Measurements from ENCODE around the gene HRCT1.
"Not testable (repeated sequence)": the region's sequence is repeated elsewhere in the genome, so short reads cannot be mapped to it uniquely, and the experiment has no call there.

Gene HRCT1

DNA sequence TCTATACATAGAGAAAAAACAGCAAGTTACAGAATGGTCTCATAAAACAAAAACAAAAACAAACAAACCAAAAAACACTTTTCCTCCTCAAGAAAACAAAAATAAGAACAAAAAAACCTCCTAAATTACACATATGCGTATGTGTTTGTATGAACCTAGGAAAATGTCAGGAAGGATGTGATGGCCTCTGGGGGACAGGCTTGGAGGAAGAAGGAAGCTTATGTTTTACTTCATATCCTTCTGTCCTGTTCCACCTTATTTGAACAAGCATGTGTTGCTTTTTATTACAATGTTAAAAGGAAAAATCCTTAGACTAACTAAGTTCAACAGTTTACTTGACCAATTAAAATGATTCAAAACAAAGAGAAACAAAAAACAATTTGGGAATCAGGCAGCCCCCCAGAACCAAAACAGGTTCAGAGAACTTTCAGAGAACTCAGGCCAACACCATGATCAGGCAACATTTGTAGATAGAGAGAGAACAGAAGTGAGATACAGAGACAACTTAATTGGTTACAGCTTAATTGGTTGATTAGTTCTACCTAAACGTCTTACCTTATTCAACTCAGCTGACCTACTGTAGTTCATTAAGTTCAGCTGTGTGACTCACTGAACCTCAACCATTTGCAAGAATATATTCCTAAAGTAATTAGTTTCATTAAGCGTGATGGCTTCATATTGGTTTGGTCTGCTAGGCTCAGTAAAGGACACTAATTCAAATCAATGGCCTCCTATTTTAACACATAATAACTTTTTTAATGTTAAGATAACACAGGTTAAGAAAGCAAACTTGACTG, 13.4 kb downstream of the HRCT1 start:
- no peak for DNase-seq

DNA sequence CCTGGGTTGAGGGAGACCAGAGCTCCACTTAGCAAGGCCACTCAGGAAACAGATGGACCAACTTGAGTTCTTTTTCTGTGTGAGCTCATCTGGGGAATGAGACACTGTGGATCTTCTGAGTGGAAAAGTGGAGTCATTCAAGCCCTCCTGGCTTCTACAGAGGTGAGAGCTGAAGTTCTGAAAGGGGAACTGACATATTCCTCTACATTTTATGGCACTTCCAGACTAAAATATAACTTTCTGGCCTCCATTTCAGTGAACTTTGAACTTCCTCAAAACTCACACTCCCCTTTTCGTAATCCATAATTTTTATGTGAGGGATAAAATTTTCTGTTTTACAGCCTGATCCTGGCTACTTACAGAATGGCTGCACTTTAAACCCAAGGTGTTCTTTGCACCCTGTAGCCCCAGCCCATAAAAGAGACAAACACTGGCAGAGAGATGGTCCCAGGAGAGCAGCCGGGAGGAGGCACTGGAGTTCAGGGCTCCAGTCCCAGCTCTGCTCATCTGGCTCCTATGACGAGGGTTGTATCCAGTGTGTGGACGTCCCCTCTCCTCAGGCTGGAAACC, 14.1 kb downstream of the HRCT1 start:
- no peak for DNase-seq

DNA sequence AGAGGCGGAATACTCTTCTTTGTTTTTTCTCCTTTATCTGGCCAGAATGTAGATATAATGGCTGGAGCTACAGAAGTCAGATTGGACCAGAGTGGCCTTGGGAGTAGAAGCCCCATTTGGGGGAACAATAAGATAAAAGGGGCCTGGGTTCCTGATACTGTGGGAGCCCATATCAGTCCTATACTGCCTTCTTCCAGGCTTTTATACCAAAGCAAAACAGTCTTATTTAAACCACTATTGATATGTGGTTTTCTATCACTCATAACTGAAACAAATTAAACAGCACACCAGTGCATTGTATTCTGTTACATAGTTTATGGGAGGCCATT, 17.6 kb downstream of the HRCT1 start:
- no peak for DNase-seq

DNA sequence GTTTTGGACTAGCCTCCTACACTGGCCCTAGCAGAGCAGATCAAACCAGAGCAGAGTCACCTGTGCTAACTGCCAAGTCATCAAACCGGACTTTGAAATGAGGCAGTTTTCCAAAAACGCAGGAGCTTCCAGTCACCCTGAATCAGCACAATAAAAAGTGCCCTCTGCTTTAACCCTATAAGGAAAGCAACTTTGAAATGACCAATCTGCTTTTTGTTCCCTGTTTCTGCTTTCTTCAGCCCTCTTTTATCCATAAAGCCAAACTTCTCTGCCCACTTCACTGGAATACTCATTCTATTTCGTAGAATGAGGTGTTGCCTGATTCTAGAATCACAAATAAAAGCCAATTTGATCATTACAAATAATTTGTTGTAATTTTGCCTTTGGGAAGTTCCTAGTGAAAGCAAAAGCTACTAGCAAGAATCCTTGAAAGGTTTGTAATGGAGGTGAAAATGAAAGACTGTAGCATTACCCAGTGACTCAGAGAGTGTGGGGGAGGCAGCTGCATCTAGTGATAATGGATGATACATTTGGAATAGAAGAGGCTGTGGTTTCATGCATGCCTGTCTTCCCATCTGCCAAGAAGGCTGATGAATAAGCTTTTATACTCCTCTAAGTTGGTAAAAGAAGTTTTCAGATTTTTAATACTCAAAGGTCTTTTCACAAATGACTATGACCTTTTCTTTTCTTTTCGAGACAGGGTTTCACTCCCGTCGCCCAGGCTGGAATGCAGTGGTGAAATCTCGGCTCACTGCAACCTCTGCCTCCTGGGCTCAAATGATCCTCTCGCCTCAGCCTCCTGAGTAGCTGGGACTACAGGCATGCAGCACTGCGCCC, 18.1 kb downstream of the HRCT1 start:
- DNase-seq, result no peak

DNA sequence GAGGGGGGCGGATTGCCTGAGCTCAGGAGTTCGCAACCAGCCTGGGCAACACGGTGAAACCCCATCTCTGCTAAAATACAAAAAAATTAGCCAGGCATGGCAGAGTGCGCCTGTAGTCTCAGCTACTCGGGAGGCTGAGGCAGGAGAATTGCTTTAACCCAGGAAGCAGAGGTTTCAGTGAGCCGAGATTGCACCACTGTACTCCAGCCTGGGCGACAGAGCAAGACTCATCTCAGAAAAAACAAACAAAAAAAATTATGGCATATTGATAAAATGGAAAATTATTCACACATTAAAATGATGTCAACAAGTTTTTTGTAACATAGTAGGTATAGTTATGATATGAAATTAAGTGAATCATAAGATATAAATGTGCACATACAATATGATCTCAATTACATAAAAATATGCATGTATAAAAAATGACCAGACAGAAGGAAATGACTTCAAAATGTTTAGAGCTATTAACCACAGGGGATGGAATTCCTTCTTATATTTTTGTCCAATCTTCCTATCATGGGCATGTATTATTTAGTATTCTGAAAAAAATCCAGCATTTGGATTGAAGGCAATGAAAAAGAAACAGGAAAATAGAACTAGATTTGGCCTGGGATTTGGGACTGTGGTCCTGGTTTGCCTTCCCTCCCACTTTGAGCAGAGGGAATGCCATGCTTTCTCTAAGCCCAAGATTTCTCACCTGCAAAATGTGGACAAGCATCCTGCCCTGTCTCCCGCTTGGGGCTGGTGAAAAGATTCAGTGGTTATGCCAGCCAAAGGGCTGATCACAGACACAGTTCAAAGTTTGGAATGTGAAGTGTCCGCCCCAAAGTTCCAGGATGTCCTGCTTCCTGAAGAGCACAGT, 22.8 kb downstream of the HRCT1 start:
- no peak for DNase-seq

DNA sequence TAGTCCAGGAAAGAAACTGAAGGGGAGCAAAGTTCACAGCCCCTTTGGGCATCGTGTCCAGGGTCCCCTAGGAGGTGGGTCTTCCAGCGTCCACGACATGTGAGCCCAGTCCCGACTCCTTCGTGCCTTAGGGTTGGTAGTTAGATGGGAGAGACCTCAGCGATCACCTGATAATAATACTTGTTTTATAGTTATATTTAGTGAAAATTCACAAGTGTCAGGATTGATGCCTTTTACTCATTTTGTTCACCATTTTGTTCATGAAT, 23.4 kb downstream of the HRCT1 start:
- no peak for DNase-seq

DNA sequence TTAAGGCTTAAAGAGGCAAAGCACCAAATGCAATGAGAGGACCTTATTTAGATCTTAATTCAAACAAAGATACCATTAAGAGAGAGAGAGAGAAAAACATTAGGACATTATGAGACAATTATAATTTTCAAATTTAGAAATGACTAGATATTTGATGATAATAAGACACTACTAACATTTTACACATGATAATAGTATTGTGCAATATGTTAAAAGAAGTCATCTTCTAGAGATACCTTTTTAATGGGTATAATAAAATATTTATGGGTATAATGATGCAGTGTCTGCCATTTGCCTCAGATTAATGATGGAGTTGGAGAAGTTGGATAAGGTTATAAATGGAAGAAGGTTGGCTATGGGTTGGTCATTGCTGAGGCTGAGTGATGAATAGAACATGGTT, 24.5 kb downstream of the HRCT1 start:
- DNase-seq, result no peak

DNA sequence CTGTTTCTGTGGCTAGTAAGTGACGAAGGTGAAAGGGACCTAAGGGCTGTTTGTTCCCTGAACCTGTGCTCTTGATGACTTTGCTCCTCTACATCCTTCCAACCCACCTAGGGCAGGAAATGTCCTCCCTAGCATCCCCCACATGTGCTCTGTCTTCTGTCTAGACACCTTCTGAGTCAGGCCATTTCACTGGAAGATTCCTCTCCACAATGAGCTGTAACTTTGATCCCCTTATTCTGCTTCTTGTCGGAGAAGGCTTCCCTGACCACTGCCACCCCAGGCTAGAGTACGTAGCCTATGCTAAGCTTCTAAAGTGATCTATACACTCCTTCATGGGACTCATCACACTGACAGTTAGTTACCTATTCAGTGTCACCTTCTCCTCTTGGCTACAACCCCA, 25.0 kb downstream of the HRCT1 start:
- no peak for DNase-seq

DNA sequence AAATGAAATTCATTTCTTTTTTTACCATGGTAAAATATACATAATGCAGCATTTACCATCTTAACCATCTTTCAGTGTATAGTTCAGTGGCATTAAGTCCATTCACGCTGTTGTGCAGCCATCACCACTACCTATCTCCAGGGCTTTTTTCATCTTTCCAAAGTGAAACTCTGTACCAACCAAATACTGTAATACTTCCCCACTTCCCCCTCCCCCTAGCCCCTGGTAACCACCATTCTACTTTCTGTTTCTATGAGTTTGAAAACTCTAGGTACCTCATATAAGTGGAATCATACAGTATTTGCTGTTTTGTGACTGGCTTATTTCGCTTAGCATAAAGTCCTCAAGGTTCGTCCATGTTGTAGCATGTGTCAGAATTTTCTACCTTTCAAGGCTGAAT, 26.7 kb downstream of the HRCT1 start:
- DNase-seq, result no peak

DNA sequence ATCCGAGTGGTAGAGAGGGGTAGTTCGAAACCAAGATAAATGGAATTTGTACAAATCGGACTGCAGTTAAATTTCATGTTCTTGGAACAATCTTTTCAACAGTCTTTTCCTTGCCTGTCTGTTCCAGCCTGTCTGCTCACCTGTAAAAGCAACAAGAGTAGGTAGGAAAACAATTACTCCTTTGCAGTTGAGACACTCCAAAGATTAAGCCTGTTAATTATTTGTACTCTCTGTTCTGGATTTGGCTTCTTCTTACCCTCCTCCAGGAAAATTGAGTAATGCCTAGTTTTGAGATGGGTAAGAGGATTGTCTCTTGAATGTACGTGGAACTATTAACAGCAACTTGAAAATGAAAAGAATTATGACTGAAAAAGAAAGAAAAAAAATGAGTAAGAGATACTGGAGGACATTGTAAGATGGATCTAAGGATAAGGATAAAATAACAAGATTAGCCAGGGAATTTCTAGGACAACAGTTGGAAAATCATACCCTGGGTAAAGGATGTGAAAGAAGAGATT, 27.6 kb downstream of the HRCT1 start:
- DNase-seq, result no peak

DNA sequence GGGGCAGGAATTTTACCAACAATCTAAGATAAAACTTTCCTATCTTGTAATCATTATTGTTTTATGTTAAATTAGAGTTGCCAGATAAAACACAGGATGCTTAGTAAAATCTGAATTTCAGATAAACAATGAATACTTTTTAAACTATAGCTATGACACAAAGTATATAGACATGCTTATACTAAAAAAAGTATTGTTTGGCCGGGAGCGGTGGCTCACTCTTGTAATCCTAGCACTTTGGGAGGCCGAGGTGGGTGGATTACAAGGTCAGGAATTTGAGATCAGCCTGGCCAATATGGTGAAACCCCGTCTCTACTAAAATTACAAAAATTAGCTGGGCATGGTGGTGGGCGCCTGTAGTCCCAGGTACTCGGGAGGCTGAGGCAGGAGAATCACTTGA, 28.1 kb downstream of the HRCT1 start:
- DNase-seq, result not testable (repeated sequence)

DNA sequence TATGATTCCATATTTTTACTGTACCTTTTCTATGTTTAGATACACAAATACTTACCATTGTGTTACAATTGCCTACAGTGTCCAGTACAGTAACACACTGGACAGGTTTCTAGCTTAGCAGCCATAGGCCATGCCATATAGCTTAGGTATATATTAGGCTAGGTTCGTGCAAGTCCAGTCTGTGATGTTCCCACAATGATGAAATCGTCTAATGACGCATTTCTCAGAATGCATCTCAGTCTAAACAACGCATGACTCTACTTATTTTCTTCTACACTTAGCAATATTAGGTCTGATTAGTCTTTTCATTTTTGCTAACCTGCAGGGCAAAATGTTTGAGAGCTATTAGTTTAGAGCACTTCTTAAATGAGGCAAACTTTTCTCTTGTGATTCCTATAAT, 29.3 kb downstream of the HRCT1 start:
- no peak for DNase-seq

DNA sequence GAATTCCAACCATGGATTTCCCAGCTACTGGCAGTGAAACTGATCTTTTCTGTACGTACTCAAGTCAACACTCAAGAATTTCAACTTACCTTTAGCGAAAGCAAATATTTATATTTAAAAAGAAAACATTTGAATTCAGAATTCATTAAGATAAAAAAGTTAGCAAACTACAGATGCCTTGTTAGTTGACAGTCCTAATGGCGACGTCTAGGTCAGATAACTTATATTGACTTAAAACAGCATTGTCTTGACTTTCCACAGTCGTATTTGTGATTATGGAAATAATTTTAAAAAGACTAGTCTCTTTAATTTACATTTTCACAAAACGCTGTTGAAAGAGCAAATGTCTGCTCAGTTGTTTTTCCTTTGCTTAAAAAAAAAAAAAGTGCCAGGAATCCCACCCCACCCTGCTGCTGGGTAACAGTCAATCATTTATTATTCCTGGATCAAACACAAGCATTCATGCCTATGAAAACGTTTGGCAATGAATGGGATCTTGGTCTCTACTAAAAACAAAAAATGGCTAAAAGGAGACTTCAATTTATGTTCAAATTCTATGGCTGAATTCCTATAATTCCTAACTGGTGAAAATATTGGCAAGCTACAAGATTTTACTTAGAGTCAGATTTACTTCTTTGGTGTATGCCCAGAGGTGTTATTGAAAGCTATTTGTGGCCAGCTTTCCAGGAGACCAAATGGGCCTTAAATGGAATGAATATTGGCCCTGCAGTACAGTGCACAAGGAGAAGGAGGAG, 29.9 kb downstream of the HRCT1 start:
- no peak for DNase-seq

DNA sequence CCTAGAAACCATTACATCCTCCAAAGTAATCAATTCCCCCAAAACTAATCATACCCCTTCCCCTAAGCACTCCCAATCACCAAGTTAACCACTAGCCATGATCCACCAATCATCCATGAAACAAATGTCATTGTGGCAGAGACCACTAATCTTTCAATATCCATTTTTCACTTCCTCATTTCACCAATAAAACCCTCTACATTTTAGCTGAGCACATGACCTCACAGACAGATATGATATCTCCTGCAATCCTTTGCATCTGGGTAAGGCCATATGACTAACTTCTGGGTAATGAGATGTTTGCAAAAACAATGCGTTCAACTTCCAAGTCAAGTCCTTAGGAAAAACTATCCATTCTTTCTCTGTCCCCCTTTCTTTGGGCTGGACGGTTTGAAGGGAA, 31.2 kb downstream of the HRCT1 start:
- DNase-seq, result no peak

DNA sequence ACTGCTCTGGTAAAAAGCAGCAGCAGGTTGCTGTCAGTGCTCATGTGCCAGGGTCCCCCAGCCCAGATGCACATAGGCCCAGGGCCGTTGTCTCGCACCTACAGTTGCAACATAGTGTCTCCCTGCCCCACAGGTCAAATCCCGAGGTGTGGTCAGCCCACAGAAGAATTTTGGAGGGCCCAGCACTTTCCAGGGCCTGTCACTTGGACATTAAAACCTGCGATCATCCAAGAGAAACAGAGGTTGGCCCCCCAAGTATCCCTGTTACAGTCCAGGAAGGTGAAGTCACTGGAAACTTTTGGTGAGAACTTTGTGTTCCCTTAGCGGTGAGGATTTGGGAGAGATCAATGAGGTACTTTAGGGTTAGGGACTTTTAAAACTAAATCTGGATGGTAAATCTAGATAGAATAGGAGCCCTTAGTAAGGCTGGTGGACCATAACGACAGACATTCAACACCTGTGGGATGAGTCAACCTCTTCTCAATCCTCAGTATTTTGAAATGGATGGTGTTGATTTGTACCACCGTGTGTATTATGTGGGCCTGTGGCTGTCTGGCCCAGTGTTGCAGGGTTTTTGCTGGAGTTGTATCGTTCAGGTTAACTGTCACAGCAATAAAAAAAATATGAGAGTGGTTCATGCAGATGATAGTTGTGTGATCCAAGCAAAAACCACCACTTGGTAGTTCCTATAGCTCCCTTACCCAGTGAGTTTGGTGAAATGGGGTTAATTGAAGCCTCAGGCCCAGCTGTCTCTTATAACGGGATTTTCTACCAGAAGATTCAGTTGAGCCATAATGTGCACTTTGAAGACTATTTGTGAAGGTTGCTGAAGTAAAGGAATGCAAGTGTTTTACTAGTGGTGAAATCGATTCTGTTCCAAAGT, 32.7 kb downstream of the HRCT1 start:
- DNase-seq, result no peak

DNA sequence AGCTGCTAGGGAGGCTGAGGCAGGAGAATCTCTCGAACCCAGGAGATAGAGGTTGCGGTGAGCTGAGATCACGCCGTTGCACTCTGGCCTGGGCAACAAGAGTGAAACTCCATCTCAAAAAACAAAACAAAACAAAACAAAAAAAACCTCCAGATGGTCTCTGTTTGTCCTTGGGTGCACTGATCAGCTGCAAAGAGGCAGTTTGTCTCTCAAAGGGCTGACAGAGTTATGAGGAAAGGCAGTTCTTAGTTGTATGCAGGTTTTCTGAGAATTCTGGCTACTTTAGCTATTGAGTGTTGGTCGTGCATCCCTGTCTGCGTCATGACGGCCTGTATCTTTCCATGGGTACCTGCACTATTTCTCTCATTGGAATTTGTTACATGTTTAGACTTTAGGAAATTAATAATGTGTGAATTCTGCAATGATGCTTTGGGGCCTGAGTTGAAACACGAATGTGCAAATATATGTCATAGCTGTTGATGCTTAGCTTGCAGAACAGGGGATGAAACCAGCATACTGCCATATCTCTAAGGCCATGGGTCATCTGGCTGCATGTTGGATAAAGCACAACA, 33.8 kb downstream of the HRCT1 start:
- DNase-seq, result no peak

DNA sequence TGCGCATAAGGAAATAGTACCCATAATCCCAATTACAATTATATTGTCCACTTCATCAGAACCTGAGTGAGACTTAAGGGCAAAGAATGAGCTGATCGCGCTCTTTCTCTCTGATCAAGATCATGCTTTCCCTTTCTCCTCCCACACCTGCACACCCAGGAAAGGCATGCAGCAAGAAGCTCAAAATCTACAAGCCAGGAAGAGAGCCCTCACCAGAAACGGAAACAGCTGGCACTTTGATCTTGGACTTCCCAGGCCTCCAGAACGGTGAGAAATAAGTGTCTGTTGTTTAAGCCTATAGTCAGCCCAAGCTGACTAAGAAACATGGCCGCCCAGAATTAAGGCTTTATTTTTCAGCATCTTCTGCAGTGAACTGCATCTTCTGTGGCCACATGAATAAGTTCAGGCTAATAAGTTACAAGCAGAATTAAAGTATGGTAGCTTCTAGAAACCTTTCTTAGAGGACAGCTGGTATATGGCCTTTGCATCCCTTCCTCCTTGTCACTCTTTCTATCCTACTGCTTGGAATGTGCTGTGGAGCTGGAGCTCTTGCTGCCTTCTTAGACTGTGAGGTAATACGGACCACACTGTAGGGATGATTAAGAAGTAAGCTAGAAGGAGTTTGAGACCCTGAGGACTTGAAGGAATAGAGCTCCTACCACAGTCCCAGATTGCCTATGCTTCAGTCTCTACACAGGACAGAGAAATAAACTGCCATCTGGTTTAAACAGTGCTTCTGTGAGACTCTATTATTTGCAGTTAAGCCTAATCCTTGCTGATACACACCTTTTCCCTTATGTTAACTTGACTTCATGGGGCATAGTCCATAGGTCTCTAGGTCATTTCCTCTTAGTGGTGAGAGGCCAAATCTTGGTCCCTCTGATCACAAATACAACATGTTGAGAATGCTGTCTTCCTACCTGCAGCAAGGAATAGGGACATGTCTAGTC, 34.7 kb downstream of the HRCT1 start:
- DNase-seq, result no peak

DNA sequence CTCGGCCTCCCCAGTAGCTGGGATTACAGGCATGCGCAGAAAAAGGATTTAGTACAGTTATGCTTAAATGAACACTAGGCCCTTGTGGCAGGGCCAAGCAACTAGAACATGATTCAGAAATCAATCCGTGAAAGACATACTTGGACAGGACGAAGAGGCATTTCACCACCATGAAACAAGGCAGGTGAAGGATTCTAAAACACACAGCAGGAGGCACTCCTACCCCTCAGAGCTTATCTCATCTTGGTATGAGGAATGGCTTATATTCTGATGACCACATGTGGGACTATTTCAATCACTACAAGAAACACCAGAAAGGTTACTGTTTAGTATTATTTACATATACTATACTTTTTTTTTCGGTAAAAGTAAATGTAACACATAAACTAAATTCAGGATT, 36.3 kb downstream of the HRCT1 start:
- no peak for DNase-seq

DNA sequence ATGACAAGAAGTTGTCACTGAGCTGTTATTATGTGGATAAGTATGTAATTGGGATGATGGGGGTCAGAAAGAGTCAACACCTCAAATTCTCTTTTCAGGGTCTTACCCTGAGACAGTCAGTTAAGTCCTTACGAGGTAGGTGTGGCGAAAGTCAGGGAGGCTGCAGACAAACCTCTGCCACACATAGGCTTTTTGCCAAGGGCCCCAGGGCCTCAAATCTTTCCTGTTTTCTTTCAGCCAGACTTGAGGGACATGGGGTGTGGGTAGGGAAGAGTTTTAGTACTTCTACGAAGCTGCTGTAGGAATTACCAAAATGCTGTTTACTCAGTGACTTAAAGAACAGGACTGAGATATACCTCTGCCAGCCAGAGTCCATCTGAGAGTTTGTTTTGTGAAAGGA, 38.2 kb downstream of the HRCT1 start:
- DNase-seq, result no peak

DNA sequence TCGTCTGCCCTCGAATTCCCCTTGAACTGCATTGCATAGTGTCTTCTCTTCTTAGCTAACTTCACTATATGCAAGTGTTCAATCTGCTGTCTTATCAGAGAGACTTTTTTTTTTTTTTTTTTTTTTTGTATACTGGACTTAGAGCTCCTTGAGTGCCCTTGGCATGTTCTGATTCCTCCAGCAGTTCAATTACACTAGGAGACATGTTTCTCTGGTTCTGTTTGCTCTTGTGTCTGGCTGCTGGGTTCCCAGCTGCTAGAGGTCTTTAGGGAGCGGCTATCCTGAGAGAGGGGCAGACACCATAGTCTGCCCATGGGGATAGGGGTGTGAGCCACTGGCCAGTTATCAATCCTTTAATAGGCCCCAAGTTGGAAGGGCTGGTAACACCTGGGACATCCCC, 38.8 kb downstream of the HRCT1 start:
- DNase-seq, result no peak

Measured in left hindlimb (tissue), 1 donor.